Ammon's horn (tissue), 1 donor: ENCODE data around the gene PLAU.
A peak's percentile ranks its signal among the peaks of the same experiment; 100 is the strongest.

Experiments used
- DNase-seq: peaks from one replicate; pipeline ENCODE4 v3.0.0-alpha.2; 2016; ENCODE audit warnings: low spot score

Gene PLAU

GRCh38 chr10:73910764-73911552 lies at the start of gene PLAU:
Gene PLAU, plus strand, starts transcription at chr10:73911132. Its CDS starts 424 bp downstream, at chr10:73911556.
- DNase-seq, result peak; percentile 43

GRCh38 chr10:73862011-73862410 lies 48.9 kb upstream of the PLAU start:
- DNase-seq, result no peak

- DNase-seq, result no peak
These were observed 47.7 kb upstream of the PLAU start for GRCh38 chr10:73863039-73863817.

GRCh38 chr10:73864229-73864628 lies 46.7 kb upstream of the PLAU start:
- DNase-seq, result no peak

GRCh38 chr10:73865107-73865458 lies 45.8 kb upstream of the PLAU start:
- DNase-seq, result no peak

GRCh38 chr10:73865459-73866442 lies 45.2 kb upstream of the PLAU start:
- no peak for DNase-seq

- no peak for DNase-seq
These were observed 44.3 kb upstream of the PLAU start for GRCh38 chr10:73866621-73867020.

- no peak for DNase-seq
These were observed 43.7 kb upstream of the PLAU start for GRCh38 chr10:73867126-73867807.

GRCh38 chr10:73867871-73868631 lies 42.9 kb upstream of the PLAU start:
- no peak for DNase-seq

- no peak for DNase-seq
These were observed 42.2 kb upstream of the PLAU start for GRCh38 chr10:73868655-73869195.

- no peak for DNase-seq
These were observed 39.4 kb upstream of the PLAU start for GRCh38 chr10:73871295-73872189.

GRCh38 chr10:73872190-73872710 lies 38.7 kb upstream of the PLAU start:
- peak; percentile 57 for DNase-seq

- no peak for DNase-seq
These were observed 37.6 kb upstream of the PLAU start for GRCh38 chr10:73873142-73873837.

GRCh38 chr10:73873838-73874215 lies 37.1 kb upstream of the PLAU start:
- DNase-seq, result no peak

- peak; percentile 86 for DNase-seq
These were observed 36.4 kb upstream of the PLAU start, which contains the start of gene CAMK2G for GRCh38 chr10:73874267-73875138. Gene CAMK2G, minus strand, starts transcription at chr10:73874555. Its CDS starts 94 bp downstream, at chr10:73874461.

- DNase-seq, result no peak
These were observed 35.8 kb upstream of the PLAU start for GRCh38 chr10:73875139-73875475.

GRCh38 chr10:73876157-73876556 lies 34.8 kb upstream of the PLAU start:
- DNase-seq, result no peak

- no peak for DNase-seq
These were observed 34.4 kb upstream of the PLAU start for GRCh38 chr10:73876566-73876965.
